Measurements from ENCODE around the gene PPP2R5A. TPM values are rescaled to one million over a fixed set of nuclear protein-coding genes. Genes with fewer than 3 reads are reported as not detected.
A peak's percentile ranks its signal among the peaks of the same experiment; 100 is the strongest.

PPP2R5A gene
- total and polyA plus RNA-seq, 2 of the 8 experiments (the other 6 are each of a cell fraction or from before 2014, with no cell fraction given): 14.6 to 36.3 TPM

DNA sequence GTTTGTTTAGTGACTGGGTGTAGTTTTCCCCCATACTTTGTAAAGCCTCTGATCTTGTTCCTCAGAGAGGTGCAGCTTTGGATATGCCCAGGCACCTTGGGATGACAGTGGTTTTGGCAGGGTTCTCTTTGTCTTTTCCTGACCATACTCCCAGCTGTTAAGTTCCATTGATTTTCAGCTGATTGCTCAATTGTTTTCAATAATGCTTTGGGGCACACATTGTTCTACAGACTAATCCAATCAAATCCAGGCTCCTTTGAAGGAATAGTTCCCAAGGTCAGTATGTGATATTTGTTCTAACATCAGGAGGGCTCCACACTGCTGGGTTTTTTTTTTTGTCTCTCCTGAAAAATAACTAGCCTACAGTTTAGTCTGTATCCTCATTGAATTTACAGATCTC lies 24.8 kb downstream of the PPP2R5A start:
- ChIA-PET CTCF (ENCODE audit: partially characterized antibody) (interaction anchor here (1.1 to 4.5 kb wide), 6 partner anchors 19 to 239 kb away, joined by 3 to 27 read pairs (median 6); no protein-coding TSS in a partner anchor), POLR2A (ENCODE audit: partially characterized antibody) (interaction anchor here (1.7 to 3.9 kb wide), 2 partner anchors 23 to 26 kb away, joined by 5 to 17 read pairs; partner anchors contain the start of gene PPP2R5A)
- Histone ChIP-seq H3K4me1 (replicated peaks in 1 of 4; ENCODE audit: control insufficient read depth in 3 of 4, insufficient read depth in 4 of 4, low read length in 3 of 4) (peaks cover 2 to 8% (median 3%) of the 10 kb centered on the region in 4 experiments; a peak in 3 of 7 replicates), H4K5ac (ENCODE audit: insufficient read length, low read depth, low read length) (no peak overlapping the region), H3K4me3 (ENCODE audit: extremely low read depth in 1 of 4, insufficient read depth in 2 of 4, low read depth in 3 of 4, low read length in 4 of 4) (0 out of 8 replicates have a peak overlapping the region, but pooled peaks of 1 of the 4 experiments have one; percentile 14), H2BK12ac (ENCODE audit: low read depth, low read length) (no peak overlapping the region), H2BK20ac (ENCODE audit: low read length) (no peak overlapping the region), H4K91ac (replicated peaks; ENCODE audit: insufficient read length, low read length) (no peak overlapping the region), H3K14ac (ENCODE audit: insufficient read length) (no peak overlapping the region), H4K20me1 (replicated peaks in 1 of 2; ENCODE audit: control insufficient read depth in 1 of 2, insufficient read depth in 2 of 2, low read length in 2 of 2) (peaks cover 0 to 1% of the 10 kb centered on the region in 2 experiments), H4K8ac (ENCODE audit: extremely low read depth, insufficient read depth, low read length) (no peak overlapping the region), H2BK15ac (ENCODE audit: low read length) (no peak overlapping the region), H3K23ac (ENCODE audit: insufficient read length) (no peak overlapping the region), H3K27ac (ENCODE audit: low read depth, low read length) (no peak overlapping the region), H3K18ac (ENCODE audit: extremely low read depth, low read length) (no peak overlapping the region), H3K4ac (replicated peaks; ENCODE audit: insufficient read length, low read depth, low read length) (no peak overlapping the region), H3K9ac (replicated peaks in 1 of 4; ENCODE audit: extremely low read depth in 1 of 4, low read depth in 3 of 4, low read length in 3 of 4) (no peak overlapping the region), H3K9me3 (ENCODE audit: insufficient read depth in 2 of 2, low read depth in 1 of 2, low read length in 1 of 2) (peaks cover 0 to 2% of the 10 kb centered on the region in 2 experiments; a peak in 1 of 4 replicates), H3K79me2 (ENCODE audit: control insufficient read depth in 1 of 2, insufficient read depth in 2 of 2, low read length in 2 of 2) (peaks cover 0 to 64% of the 10 kb centered on the region in 2 experiments; a peak in 2 of 4 replicates), H3K79me1 (ENCODE audit: low read depth, low read length) (no peaks in the 10 kb centered on the region), H2AFZ (ENCODE audit: low read length) (no peak overlapping the region), H3K56ac (replicated peaks; ENCODE audit: insufficient read length, low read depth, low read length) (no peak overlapping the region), H3K4me2 (ENCODE audit: insufficient read depth in 1 of 2, low read depth in 2 of 2, low read length in 2 of 2) (peak overlapping the region in 1 of 2 experiments; percentile 5; a peak in 2 of 4 replicates), H2AK5ac (ENCODE audit: low read depth, low read length) (no peak overlapping the region), H2BK120ac (replicated peaks; ENCODE audit: low read depth, low read length) (no peak overlapping the region), H3K27me3 (replicated peaks in 1 of 4; ENCODE audit: control insufficient read depth in 3 of 4, extremely low read depth in 1 of 4, insufficient read depth in 3 of 4, low read length in 3 of 4) (no peaks in the 10 kb centered on the region), H3K36me3 (ENCODE audit: control insufficient read depth in 2 of 4, insufficient read depth in 4 of 4, low read length in 3 of 4) (no peaks in the 10 kb centered on the region), H3K23me2 (ENCODE audit: low read depth, low read length) (no peaks in the 10 kb centered on the region), H2BK5ac (ENCODE audit: low read depth, low read length) (no peak overlapping the region)
- FAIRE-seq (no peak), DNase-seq (ENCODE audit: low read depth in 1 of 2, low spot score in 2 of 2) (no peak)
- TF ChIP-seq BRCA1 (IDR thresholded peaks at IDR 0.05; ENCODE audit: low read depth, low read length): no peak
- TF ChIP-seq CEBPB (IDR thresholded peaks at IDR 0.05; ENCODE audit: low read depth, low read length): peak; percentile 77
